Esophagus muscularis mucosa (tissue), 4 donors: ENCODE measurements around the gene TM4SF1. TPM values are rescaled to one million over a fixed set of nuclear protein-coding genes. Genes with fewer than 3 reads are reported as not detected.

Experiments used
- DNase-seq: peaks from one replicate; pipeline ENCODE4 v3.0.0-alpha.2; 2017; ENCODE audit errors: extremely low spot score
- H3K27ac ChIP-seq, 4 donors: fragments of 200-600 bp; sonication (generic); replicated peaks in 1 of 4; 1 replicate in 3 of 4; 2 replicates in 1 of 4; pipeline ENCODE4 v1.5.1; 2016 to 2019; ENCODE audit warnings: mild to moderate bottlenecking in 1 of 4
- H3K27me3 ChIP-seq, 4 donors: fragments of 200-600 bp; sonication (generic); one replicate each; pipeline versions ENCODE4 v1.5.1 to v1.6.0; 2016 to 2019
- H3K36me3 ChIP-seq, 4 donors: fragments of 200-600 bp; sonication (generic); one replicate each; pipeline ENCODE4 v1.5.1; 2016 to 2019
- H3K4me1 ChIP-seq, 4 donors: fragments of 200-600 bp; sonication (generic); one replicate each; pipeline ENCODE4 v1.5.1; 2016 to 2019
- H3K4me3 ChIP-seq, 4 donors: fragments of 200-600 bp; sonication (generic); 1 replicate in 2 of 4; 2 replicates in 2 of 4; pipeline ENCODE4 v1.5.1; 2016 to 2019; ENCODE audit warnings: mild to moderate bottlenecking in 4 of 4, moderate library complexity in 1 of 4
- H3K9me3 ChIP-seq, 4 donors: fragments of 200-600 bp; sonication (generic); 1 replicate in 3 of 4; 2 replicates in 1 of 4; pipeline ENCODE4 v1.5.1; 2016 to 2019
- EP300 ChIP-seq: sonication (generic); formaldehyde crosslinking; IDR thresholded peaks from one replicate; pipeline ENCODE4 v1.6.1; 2017; ENCODE audit warnings: antibody characterized with exemption
- POLR2A ChIP-seq: fragments of 450-650 bp; IDR thresholded peaks from one replicate; pipeline ENCODE4 v1.6.1; 2017; ENCODE audit warnings: antibody characterized with exemption, moderate library complexity, mild to moderate bottlenecking, low read depth
- POLR2AphosphoS5 ChIP-seq, 2 donors: sonication (generic); formaldehyde crosslinking; IDR thresholded peaks; one replicate each; pipeline ENCODE4 v1.6.1; 2017; ENCODE audit warnings: antibody characterized with exemption in 2 of 2
- WGBS: methylation state at CpG from one replicate; pipeline ENCODE4 v1.1.5; 2018; 5-methylcytosine and 5-hydroxymethylcytosine counted together
- intact Hi-C: fragments of 100-400 bp; cut with DNase I; formaldehyde crosslinking; loops from one replicate; pipeline ENCODE4 v1.15.1; 2023
- total RNA-seq, 4 donors: library from RNA; depleted of rRNA; stranded (reverse); fragments of >200 nt; gene quantifications; one replicate each; pipeline versions ENCODE4 v1.1.0 to v1.2.1, GENCODE V29; 2016
- TF ChIP-seq, protein P1 (sequence below), 3 experiments: fragments of 200-600 bp in 2 of 3; fragments of 450-650 bp in 1 of 3; sonication (generic) in 2 of 3; IDR thresholded peaks; one replicate each; pipeline ENCODE4 v1.5.1; 2017 to 2019; ENCODE audit warnings: antibody characterized with exemption in 3 of 3, mild to moderate bottlenecking in 2 of 3, moderate library complexity in 1 of 3

The TM4SF1 gene
- total RNA-seq, 4 donors from 2014 or later, result 28.7 to 151 (median 77.7) TPM

DNA sequence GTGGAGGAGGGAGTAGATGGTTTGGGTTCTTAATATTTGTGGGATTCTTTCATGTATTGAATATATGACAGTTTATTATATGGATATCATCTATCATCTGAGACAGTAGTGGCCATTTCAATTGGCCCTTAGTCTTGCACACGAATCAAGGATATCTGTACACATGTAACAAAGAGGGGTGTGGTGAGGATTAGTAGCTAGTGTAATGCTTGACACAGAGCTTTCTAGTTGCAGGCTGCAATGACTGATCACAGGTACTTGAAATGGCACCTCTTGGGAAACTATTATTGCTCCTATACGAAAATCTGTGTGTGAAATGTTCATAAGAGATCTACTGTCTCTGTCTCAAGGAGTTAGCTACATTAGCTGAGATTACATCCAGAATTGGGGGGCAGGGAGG is 12.8 kb downstream of the TM4SF1 start:
- Histone ChIP-seq H3K4me3 (no peak overlapping the region), H3K27me3 (no peaks in the 10 kb centered on the region), H3K36me3 (peaks cover 0 to 14% (median 0%) of the 10 kb centered on the region in 4 donors), H3K9me3 (no peaks in the 10 kb centered on the region), H3K4me1 (peaks cover 0 to 14% (median 7%) of the 10 kb centered on the region in 4 donors), H3K27ac (no peak overlapping the region)
- 97% methylated on average over 2 of the region's 2 CpGs for WGBS
- DNase-seq, result no peak
- TF ChIP-seq POLR2A (no peak), EP300 (no peak), POLR2AphosphoS5 (IDR thresholded peaks at IDR 0.05) (no peak)
- TF ChIP-seq, protein P1, sequence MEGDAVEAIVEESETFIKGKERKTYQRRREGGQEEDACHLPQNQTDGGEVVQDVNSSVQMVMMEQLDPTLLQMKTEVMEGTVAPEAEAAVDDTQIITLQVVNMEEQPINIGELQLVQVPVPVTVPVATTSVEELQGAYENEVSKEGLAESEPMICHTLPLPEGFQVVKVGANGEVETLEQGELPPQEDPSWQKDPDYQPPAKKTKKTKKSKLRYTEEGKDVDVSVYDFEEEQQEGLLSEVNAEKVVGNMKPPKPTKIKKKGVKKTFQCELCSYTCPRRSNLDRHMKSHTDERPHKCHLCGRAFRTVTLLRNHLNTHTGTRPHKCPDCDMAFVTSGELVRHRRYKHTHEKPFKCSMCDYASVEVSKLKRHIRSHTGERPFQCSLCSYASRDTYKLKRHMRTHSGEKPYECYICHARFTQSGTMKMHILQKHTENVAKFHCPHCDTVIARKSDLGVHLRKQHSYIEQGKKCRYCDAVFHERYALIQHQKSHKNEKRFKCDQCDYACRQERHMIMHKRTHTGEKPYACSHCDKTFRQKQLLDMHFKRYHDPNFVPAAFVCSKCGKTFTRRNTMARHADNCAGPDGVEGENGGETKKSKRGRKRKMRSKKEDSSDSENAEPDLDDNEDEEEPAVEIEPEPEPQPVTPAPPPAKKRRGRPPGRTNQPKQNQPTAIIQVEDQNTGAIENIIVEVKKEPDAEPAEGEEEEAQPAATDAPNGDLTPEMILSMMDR (IDR thresholded peaks at IDR 0.05), result no peak
- intact Hi-C loops, result no loop called here

DNA sequence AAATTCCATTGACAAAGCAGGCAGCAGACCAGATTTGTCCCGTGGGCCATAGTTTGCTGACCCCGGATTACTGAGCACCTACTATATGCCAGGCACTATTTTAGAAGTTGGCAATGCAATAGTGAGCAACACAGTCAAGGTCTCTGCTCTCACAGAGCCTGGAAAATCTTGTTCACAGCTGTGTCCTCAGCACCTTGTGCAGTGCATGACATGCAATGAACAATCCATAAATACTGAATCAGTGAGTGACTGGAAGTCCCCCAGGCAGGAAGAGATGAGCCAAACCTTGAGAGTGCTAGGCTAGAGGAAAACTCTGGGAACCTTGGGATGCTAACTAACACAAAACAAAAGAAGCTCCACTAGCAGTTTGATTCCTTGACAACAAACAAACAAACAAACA is 14.4 kb downstream of the TM4SF1 start:
- no peak overlapping the region for H3K27ac ChIP-seq
- no peaks in the 10 kb centered on the region for H3K9me3 ChIP-seq
- TF ChIP-seq, protein P1 (IDR thresholded peaks at IDR 0.05), result no peak
- TF ChIP-seq POLR2A, result no peak
- no peak for TF ChIP-seq EP300
- TF ChIP-seq POLR2AphosphoS5 (IDR thresholded peaks at IDR 0.05), result no peak
- H3K4me3 ChIP-seq, result no peak overlapping the region
- H3K36me3 ChIP-seq, result no peaks in the 10 kb centered on the region
- intact Hi-C loops, result no loop called here
- 76% methylated on average over 2 of the region's 2 CpGs for WGBS
- H3K27me3 ChIP-seq, result no peaks in the 10 kb centered on the region
- DNase-seq, result no peak
- peaks cover 0 to 7% (median 3%) of the 10 kb centered on the region in 4 donors for H3K4me1 ChIP-seq

DNA sequence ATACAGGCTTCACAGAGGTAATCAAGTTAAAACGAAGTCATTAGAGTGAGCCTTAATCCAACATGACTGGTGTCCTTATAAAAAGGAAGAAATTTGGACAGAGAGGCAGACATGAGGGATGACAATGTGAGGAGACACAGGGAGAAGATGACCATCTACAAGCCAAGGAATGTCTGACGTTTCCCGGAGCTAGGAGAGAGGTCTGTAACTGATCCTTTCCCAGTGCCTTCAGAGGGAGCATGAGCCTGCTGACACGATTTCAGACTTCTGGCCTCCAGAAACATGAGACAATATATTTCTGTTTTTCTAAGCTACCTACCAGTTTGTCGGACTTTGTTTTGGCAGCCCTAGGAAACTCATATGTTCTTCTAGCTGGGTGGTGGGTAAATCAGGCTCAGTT is 15.1 kb downstream of the TM4SF1 start:
- TF ChIP-seq, protein P1 (IDR thresholded peaks at IDR 0.05), result no peak
- TF ChIP-seq POLR2AphosphoS5 (IDR thresholded peaks at IDR 0.05), result no peak
- DNase-seq, result no peak
- Histone ChIP-seq H3K9me3 (no peaks in the 10 kb centered on the region), H3K27me3 (no peaks in the 10 kb centered on the region), H3K36me3 (no peaks in the 10 kb centered on the region), H3K4me3 (no peak overlapping the region), H3K27ac (no peak overlapping the region), H3K4me1 (peaks cover 0 to 7% (median 3%) of the 10 kb centered on the region in 4 donors)
- WGBS, result 89% methylated on average over 5 of the region's 5 CpGs
- intact Hi-C loops, result no loop called here

DNA sequence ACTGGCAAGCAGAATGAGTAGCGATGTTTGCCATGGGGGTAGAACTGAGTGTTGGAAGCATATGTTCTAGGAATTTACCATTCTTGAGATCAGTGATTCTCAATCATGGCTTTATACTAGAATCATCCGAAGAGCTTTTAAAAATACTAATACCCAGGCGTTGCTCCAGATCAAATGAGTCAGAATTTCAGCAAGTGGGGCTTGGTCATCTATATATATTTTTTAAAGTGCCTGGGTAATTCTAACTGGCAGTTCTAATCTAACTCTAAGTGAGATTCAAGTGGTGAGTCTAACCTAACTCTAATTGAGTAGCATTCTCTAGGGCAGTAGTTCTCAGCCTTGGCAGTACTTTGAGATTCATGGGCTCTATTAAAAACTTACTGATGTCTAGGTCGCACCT is 20.8 kb downstream of the TM4SF1 start:
- intact Hi-C loops, result no loop called here
- no peak for TF ChIP-seq POLR2AphosphoS5 (IDR thresholded peaks at IDR 0.05)
- TF ChIP-seq POLR2A, result no peak
- TF ChIP-seq EP300, result no peak
- TF ChIP-seq, protein P1 (IDR thresholded peaks at IDR 0.05), result no peak

DNA sequence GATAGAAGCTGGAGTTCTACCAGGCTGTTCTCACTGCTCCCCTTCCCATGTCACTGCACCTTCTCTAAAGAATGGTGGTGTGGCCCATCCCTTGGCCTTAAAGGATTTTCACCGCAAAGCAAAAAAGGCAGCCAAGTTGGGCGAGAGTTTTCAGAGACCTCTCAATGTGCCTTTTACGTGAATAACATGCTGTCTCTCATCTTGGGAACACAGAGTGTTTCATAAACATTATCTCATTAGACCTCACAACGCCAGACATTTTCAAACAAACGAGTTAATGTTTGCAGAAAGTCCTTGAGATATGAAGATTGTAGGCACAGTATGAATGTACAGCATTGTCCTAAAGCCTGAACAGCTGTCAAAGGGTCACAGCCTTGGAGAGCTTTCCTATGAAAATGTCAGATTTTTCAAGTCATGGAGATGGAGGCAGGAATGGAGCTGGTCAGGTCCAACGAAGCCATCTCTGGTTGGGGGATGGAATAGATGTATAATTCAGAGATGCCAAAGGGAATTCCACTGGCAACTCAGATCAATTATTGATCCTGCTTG is 21.3 kb downstream of the TM4SF1 start:
- Histone ChIP-seq H3K27me3 (no peaks in the 10 kb centered on the region), H3K4me1 (peaks cover 5 to 24% (median 11%) of the 10 kb centered on the region in 4 donors), H3K9me3 (no peaks in the 10 kb centered on the region), H3K36me3 (no peaks in the 10 kb centered on the region), H3K27ac (peak overlapping the region in 1 of 4 donors; percentile 9), H3K4me3 (no peak overlapping the region)
- WGBS, result 49% methylated on average over 6 of the region's 6 CpGs
- DNase-seq, result no peak
- intact Hi-C loops, result no loop called here
- TF ChIP-seq EP300, result no peak
- TF ChIP-seq POLR2A, result no peak
- TF ChIP-seq, protein P1 (IDR thresholded peaks at IDR 0.05), result no peak
- TF ChIP-seq POLR2AphosphoS5 (IDR thresholded peaks at IDR 0.05), result no peak

More for the DNA sequence above, 20.8 kb downstream of the TM4SF1 start:
- Histone ChIP-seq H3K27me3 (no peaks in the 10 kb centered on the region), H3K4me3 (no peak overlapping the region), H3K9me3 (no peaks in the 10 kb centered on the region), H3K36me3 (no peaks in the 10 kb centered on the region), H3K4me1 (peaks cover 5 to 24% (median 11%) of the 10 kb centered on the region in 4 donors), H3K27ac (no peak overlapping the region)
- DNase-seq, result no peak
- WGBS, result 75% methylated on average over 4 of the region's 4 CpGs
